Esophagus squamous epithelium (tissue), 5 donors: ENCODE measurements around the gene PYGB. TPM values are rescaled to one million over a fixed set of nuclear protein-coding genes. Genes with fewer than 3 reads are reported as not detected.

Experiments used
- DNase-seq: peaks from one replicate; lab custom pipeline; 2025; lab: John Stamatoyannopoulos, UW
- H3K27ac ChIP-seq, 4 donors: fragments of 200-600 bp; sonication (generic); one replicate each; pipeline ENCODE4 v1.5.1; 2016 to 2019; ENCODE audit warnings: mild to moderate bottlenecking in 1 of 4
- H3K27me3 ChIP-seq, 4 donors: fragments of 200-600 bp; sonication (generic); 1 replicate in 3 of 4; 2 replicates in 1 of 4; pipeline versions ENCODE4 v1.5.1 to v1.6.0; 2017 to 2021; ENCODE audit warnings: antibody characterized with exemption in 1 of 4
- H3K36me3 ChIP-seq, 3 donors: fragments of 200-600 bp; sonication (generic); one replicate each; pipeline ENCODE4 v1.5.1; 2016 to 2019
- H3K4me1 ChIP-seq, 3 donors: fragments of 200-600 bp; sonication (generic); one replicate each; pipeline ENCODE4 v1.5.1; 2017 to 2019
- H3K4me3 ChIP-seq, 4 donors: fragments of 200-600 bp; sonication (generic); 1 replicate in 3 of 4; 2 replicates in 1 of 4; pipeline ENCODE4 v1.5.1; 2016 to 2019; ENCODE audit warnings: mild to moderate bottlenecking in 2 of 4, moderate library complexity in 1 of 4
- H3K9me3 ChIP-seq, 3 donors: fragments of 200-600 bp; sonication (generic); one replicate each; pipeline ENCODE4 v1.5.1; 2016 to 2019
- POLR2A ChIP-seq, 4 donors: fragments of 450-650 bp; IDR thresholded peaks; one replicate each; pipeline ENCODE4 v1.6.1; 2017; ENCODE audit warnings: antibody characterized with exemption in 4 of 4, mild to moderate bottlenecking in 4 of 4, moderate library complexity in 3 of 4
- WGBS, 2 donors: methylation state at CpG; one replicate each; pipeline ENCODE4 v1.1.5; 2018; 5-methylcytosine and 5-hydroxymethylcytosine counted together
- intact Hi-C: fragments of 100-400 bp; cut with DNase I; formaldehyde crosslinking; loops from one replicate; pipeline ENCODE4 v1.15.0; 2022
- total RNA-seq, 4 donors: library from RNA; depleted of rRNA; stranded (reverse); fragments of >200 nt; gene quantifications; one replicate each; pipeline ENCODE4 v1.1.0, GENCODE V29; 2016
- TF ChIP-seq, protein P1 (sequence below), 6 experiments: fragments of 450-650 bp in 4 of 6; fragments of 200-600 bp in 2 of 6; sonication (generic) in 2 of 6; IDR thresholded peaks; one replicate each; pipeline ENCODE4 v1.5.1; 2016 to 2019; ENCODE audit warnings: antibody characterized with exemption in 6 of 6, mild to moderate bottlenecking in 4 of 6, moderate library complexity in 4 of 6
- donor health status: DM: yes; HTN: yes; CAD: no.

PYGB gene
- total RNA-seq, 4 donors from 2014 or later = 70.8 to 127 (median 95.6) TPM

DNA sequence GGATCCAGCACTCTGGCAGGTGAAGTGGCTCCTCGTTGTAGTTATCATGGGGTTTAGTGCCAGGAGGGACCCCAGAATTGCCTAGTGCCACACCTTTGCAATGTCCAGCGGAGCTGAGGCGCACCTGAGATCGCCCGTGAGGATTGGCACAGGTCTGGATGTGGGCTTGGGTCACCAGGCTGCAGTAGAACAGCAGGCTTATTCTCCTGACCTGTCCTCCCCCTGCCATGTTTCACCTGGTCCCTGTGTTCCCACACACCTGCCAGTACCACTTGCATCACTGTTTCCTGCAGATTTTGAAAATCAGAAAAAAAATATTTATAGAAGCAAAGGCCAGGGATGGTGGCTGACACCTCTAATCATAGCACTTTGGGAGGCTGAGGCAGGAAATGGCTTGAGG lies 35.6 kb upstream of the PYGB start:
- 88 to 92% methylated on average over 2 to 5 of the region's 5 CpGs for WGBS, 2 donors
- H3K36me3 ChIP-seq = peaks cover 10 to 89% (median 18%) of the 10 kb centered on the region in 3 donors
- no peak for DNase-seq
- no peak overlapping the region for H3K4me3 ChIP-seq
- no peaks in the 10 kb centered on the region for H3K9me3 ChIP-seq
- H3K27ac ChIP-seq = no peak overlapping the region
- TF ChIP-seq POLR2A (IDR thresholded peaks at IDR 0.05) = no peak
- TF ChIP-seq, protein P1, sequence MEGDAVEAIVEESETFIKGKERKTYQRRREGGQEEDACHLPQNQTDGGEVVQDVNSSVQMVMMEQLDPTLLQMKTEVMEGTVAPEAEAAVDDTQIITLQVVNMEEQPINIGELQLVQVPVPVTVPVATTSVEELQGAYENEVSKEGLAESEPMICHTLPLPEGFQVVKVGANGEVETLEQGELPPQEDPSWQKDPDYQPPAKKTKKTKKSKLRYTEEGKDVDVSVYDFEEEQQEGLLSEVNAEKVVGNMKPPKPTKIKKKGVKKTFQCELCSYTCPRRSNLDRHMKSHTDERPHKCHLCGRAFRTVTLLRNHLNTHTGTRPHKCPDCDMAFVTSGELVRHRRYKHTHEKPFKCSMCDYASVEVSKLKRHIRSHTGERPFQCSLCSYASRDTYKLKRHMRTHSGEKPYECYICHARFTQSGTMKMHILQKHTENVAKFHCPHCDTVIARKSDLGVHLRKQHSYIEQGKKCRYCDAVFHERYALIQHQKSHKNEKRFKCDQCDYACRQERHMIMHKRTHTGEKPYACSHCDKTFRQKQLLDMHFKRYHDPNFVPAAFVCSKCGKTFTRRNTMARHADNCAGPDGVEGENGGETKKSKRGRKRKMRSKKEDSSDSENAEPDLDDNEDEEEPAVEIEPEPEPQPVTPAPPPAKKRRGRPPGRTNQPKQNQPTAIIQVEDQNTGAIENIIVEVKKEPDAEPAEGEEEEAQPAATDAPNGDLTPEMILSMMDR (IDR thresholded peaks at IDR 0.05) = no peak
- no peaks in the 10 kb centered on the region for H3K27me3 ChIP-seq
- intact Hi-C loops = loop anchor here (10.0 kb wide), 1 partner anchor 73 kb away; no protein-coding TSS in a partner anchor
- no peaks in the 10 kb centered on the region for H3K4me1 ChIP-seq

DNA sequence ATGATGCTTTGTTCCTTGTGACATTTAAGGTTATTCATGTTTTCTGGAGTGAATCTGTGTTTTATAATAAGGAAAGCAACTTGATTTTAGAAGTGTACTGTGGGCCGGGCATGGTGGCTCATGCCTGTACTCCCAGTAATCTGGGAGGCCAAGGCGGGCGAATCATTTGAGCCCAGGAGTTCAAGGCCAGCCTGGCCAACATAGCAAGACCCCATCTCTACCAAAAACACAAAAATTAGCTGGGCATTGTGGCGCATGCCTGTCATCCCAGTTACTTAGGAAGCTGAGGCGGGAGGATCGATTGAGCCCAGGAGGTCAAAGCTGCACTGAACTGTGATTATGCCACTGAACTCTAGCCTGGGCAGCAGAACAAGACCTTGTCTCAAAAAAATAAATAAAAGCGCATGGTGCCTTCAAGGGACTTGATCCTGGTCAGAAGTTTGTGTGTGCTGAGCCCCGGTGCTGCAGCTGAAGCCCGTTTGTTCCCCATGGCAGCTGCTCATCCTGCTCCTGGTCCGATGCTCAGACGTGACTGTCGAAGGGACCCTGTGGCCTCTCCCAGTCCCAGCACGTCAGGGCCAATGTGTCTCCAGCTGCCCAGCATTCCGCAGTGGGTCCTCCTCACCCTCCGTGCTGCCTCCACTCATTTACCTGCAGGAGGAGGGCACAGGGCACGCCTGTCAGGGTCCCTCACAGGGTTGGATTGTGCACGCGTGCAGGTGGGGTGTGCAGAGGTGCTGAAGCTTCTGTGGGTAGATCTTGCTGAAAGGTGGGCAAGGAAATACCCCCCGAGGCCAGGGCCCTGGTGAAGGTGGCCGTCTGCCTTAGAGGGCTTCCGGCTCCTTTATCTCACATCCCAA lies 34.1 kb upstream of the PYGB start:
- no peak overlapping the region for H3K4me3 ChIP-seq
- DNase-seq = no peak
- peaks cover 15 to 97% (median 18%) of the 10 kb centered on the region in 3 donors for H3K36me3 ChIP-seq
- 94 to 96% methylated on average over 5 to 10 of the region's 21 CpGs for WGBS, 2 donors
- H3K27ac ChIP-seq = no peak overlapping the region
- no peak for TF ChIP-seq POLR2A (IDR thresholded peaks at IDR 0.05)
- TF ChIP-seq, protein P1 (IDR thresholded peaks at IDR 0.05) = no peak
- H3K27me3 ChIP-seq = no peaks in the 10 kb centered on the region
- no peaks in the 10 kb centered on the region for H3K4me1 ChIP-seq
- intact Hi-C loops = loop anchor here (10.0 kb wide), 1 partner anchor 71 kb away; no protein-coding TSS in a partner anchor
- H3K9me3 ChIP-seq = no peaks in the 10 kb centered on the region

DNA sequence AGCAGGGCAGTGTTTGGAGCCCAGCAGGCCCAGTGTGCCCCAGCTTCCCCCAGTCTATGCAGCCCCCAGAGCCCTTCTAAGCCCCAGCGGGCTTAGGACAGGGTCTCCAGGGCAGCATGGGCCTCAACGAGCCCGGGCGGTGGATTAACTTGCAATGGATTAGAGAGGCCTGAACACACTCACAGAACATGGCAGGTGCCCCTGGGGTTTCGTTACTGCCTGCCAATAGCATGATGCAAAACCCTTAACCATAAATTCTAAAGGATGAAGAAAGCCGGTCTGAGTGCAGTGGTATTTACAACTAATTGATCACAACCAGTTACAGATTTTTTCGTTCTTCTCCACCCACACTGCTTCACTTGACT lies 33.5 kb upstream of the PYGB start:
- Histone ChIP-seq H3K27ac (no peak overlapping the region), H3K4me1 (no peaks in the 10 kb centered on the region), H3K9me3 (no peaks in the 10 kb centered on the region), H3K27me3 (no peaks in the 10 kb centered on the region), H3K4me3 (no peak overlapping the region), H3K36me3 (peaks cover 15 to 100% (median 18%) of the 10 kb centered on the region in 3 donors)
- TF ChIP-seq, protein P1 (IDR thresholded peaks at IDR 0.05) = no peak
- no peak for TF ChIP-seq POLR2A (IDR thresholded peaks at IDR 0.05)
- 64 to 70% methylated on average over 6 to 7 of the region's 7 CpGs for WGBS, 2 donors
- DNase-seq = no peak
- intact Hi-C loops = loop anchor here (10.0 kb wide), 1 partner anchor 70 kb away; no protein-coding TSS in a partner anchor

DNA sequence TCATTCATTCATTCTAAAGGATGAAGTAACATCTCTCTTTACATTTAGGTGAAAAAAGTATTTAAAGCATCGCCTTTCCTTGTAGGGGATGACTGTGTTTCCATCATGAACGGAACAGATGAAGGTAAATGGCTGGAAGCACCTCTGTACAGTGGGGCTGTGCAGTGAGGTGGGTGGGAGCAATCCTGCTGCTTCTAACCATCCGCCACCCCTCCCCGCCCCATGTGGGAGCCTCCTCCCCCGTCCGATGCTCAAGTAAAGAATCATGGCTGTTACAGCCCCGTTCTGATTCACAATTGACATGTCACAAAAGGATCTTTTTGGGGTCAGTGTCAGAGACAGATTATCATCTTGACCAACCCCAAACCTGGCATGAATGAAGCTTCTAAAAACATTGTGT lies 33.1 kb upstream of the PYGB start:
- Histone ChIP-seq H3K27me3 (no peaks in the 10 kb centered on the region), H3K4me3 (no peak overlapping the region), H3K27ac (no peak overlapping the region), H3K4me1 (no peaks in the 10 kb centered on the region), H3K9me3 (no peaks in the 10 kb centered on the region), H3K36me3 (peaks cover 15 to 100% (median 18%) of the 10 kb centered on the region in 3 donors)
- TF ChIP-seq POLR2A (IDR thresholded peaks at IDR 0.05) = no peak
- TF ChIP-seq, protein P1 (IDR thresholded peaks at IDR 0.05) = no peak
- DNase-seq = no peak
- WGBS, 2 donors = 89 to 91% methylated on average over 7 of the region's 7 CpGs
- intact Hi-C loops = loop anchor here (10.0 kb wide), 1 partner anchor 70 kb away; no protein-coding TSS in a partner anchor

DNA sequence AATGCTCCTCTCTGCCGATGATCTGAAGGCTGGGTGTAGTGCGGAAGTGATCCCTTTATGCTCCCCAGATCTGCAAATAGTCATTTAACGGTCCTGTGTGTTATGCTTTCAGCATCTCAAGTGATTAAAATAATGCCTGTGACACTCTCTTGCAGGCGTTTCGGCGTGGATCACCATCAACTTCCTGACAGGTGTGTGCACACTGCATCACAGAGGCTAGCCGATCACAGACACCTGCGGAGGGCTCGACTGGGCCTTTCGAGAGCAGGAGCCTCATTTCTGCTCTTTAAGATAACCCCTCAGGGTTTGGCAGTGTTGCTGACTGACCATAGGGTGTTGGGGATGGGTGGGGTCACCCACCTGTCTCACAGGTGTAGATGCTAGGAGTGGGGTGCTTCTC lies 32.4 kb upstream of the PYGB start:
- peaks cover 15 to 100% (median 18%) of the 10 kb centered on the region in 3 donors for H3K36me3 ChIP-seq
- peaks cover 0 to 4% (median under 1%) of the 10 kb centered on the region in 3 donors for H3K4me1 ChIP-seq
- DNase-seq = no peak
- H3K27me3 ChIP-seq = no peaks in the 10 kb centered on the region
- WGBS, 2 donors = 93 to 97% methylated on average over 10 of the region's 10 CpGs
- no peaks in the 10 kb centered on the region for H3K9me3 ChIP-seq
- intact Hi-C loops = loop anchor here (10.0 kb wide), 1 partner anchor 69 kb away; no protein-coding TSS in a partner anchor
- no peak overlapping the region for H3K27ac ChIP-seq
- no peak overlapping the region for H3K4me3 ChIP-seq
- TF ChIP-seq, protein P1 (IDR thresholded peaks at IDR 0.05) = no peak
- TF ChIP-seq POLR2A (IDR thresholded peaks at IDR 0.05) = no peak
